ENCODE measurements around the gene TMEM63B.

- TF ChIP-seq EP300 (IDR thresholded peaks at IDR 0.05; ENCODE audit: borderline replicate concordance) (no peak), TAF1 (IDR thresholded peaks at IDR 0.05; ENCODE audit: low read depth) (no peak), CREB1 (IDR thresholded peaks at IDR 0.05; ENCODE audit: low read depth) (no peak), TEAD4 (IDR thresholded peaks at IDR 0.05) (no peak), NFIC (IDR thresholded peaks at IDR 0.05) (no peak), MAX (IDR thresholded peaks at IDR 0.05) (no peak), REST (IDR thresholded peaks at IDR 0.05; ENCODE audit: low read depth) (no peak), RAD21 (IDR thresholded peaks at IDR 0.05; ENCODE audit: low read depth) (peak; percentile 41; the same call in 1 of the 2 replicates), CEBPB (IDR thresholded peaks at IDR 0.05) (no peak), YY1 (IDR thresholded peaks at IDR 0.05; ENCODE audit: low read depth) (no peak)
Measured at GRCh38 chr6:44100088-44100550, 27.2 kb upstream of the TMEM63B start.
